RPMI8226 (cell line): ENCODE data around the gene GNA14.
"Not testable (repeated sequence)": the region's sequence is repeated elsewhere in the genome, so short reads cannot be mapped to it uniquely, and the experiment has no call there.

ENCODE experiments used
- DNase-seq: peaks from one replicate; pipeline ENCODE4 v3.0.0-alpha.2; 2015

GNA14 gene

DNA sequence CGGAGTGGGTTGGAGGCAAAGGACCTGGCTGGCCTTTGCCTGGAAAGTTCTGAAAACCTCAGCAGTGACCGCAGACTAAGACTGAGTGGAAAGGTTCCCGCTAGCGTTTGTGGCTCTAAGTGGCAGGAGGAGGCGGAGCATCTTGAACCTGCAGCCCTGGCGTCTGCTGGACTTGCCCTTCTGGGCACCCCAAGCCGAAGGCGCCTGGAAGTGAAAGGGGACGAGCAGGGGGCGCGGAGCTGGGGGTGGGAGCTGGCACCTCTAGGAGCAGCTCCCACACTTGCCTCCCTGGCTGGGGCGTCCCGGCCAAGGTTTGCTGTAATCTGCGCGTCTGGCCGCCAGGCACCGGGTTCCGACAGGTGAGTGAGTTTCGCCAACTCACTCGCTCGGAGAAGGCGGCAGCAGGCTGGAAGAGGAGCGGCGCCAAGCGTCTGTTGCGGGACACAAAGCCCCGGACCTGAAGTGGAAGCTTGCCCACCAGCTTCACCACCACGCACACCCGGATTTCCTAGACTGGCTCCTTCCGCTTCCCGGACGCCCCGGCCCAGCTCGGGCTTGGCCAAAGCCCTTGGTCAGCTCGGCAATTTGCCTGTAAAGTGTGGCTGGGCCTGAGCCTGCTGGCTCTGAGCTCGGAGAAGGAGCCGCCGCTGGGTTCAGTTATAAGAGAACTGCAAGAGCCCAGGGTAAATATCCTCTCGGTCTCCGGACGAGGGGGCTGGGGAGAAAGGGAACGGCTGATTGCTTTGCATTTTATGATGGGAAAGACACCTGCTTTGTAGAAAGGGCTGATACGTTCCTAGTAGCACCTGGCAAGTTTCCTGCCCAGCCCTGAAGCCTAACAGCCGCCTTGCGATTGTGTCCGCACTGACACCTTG, at the start of gene GNA14:
Gene GNA14, minus strand, starts transcription at position 89 of the 875 bp plus-strand sequence. CDS start 529 bp downstream, outside the sequence.
- no peak for DNase-seq

DNA sequence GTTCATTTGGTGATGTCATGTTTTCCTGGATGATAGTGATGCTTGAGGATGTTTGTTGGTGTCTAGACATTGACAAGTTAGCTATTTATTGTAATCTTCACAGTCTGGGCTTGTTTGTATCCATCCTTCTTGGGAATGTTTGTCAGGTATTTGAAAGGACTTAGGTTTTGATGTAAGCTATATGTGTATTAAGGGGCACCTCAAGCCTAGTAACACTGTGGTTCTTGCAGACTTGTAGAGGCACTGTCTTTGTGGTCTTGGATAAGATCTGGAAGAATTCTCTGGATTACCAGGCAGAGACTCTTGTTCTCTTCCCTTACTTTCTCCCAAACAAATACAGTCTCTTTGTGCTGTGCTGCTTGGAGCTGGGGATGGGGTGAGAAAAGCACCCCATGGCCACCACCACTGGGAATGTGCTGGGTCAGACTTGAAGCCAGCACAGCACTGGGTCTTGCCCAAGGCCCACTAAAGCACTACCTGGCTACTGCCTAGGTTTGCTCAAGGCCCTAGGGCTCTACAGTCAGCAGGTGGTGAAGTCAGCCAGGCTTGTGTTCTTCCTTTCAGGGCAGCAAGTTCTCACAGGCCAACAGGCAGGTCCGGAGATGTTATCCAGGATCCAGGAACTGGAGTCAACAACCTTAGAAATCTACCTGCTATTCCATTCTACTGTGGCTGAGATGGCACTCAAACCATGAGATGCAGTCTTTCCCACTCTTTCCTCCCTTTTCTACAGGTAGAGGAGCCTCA, 49.3 kb upstream of the GNA14 start:
- DNase-seq = no peak

DNA sequence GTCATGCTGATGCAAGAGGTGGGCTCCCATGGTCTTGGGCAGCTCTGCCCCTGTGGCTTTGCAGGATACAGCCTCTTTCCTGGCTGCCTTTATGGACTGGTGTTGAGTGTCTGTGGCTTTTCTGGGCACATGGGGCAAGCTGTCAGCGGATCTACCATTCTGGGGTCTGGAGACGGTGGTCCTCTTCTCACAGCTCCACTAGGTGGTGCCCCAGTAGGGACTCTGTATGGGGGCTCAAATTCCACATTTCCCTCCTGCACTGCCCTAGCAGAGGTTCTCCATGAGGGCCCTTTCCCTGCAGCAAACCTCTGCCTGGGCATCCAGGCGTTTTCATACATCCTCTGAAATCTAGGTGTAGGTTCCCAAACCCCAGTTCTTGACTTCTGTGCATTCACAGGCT, 42.6 kb upstream of the GNA14 start:
- not testable (repeated sequence) for DNase-seq

DNA sequence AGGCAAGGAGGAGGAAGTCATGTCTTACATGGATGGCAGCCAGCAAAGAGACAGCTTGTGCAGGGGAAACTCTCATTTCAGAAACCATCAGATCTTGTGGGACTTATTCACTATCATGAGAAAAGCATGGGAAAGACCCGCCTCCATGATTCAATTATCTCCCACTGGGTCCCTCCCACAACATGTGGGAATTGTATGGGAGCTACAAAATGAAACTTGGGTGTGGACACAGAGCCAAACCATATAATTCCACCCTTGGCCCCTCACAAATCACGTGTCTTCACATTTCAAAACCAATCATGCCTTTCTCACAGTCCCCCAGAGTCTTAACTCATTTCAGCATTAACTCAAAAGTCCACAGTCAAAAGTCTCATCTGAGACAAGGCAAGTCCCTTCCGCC, 42.0 kb upstream of the GNA14 start:
- not testable (repeated sequence) for DNase-seq

DNA sequence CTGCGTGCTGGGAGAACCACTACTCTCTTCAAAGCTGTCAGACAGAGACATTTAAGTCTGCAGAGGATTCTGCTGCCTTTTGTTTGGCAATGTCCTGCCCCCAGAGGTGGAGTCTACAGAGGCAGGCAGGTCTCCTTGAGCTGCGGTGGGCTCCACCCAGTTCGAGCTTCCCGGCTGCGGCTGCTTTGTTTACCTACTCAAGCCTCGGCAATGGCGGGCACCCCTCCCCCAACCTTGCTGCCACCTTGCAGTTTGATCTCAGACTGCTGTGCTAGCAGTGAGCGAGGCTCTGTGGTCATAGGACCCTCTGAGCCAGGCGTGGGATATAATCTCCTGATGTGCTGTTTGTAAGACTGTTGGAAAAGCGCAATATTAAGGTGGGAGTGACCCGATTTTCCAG, 39.6 kb upstream of the GNA14 start:
- not testable (repeated sequence) for DNase-seq

DNA sequence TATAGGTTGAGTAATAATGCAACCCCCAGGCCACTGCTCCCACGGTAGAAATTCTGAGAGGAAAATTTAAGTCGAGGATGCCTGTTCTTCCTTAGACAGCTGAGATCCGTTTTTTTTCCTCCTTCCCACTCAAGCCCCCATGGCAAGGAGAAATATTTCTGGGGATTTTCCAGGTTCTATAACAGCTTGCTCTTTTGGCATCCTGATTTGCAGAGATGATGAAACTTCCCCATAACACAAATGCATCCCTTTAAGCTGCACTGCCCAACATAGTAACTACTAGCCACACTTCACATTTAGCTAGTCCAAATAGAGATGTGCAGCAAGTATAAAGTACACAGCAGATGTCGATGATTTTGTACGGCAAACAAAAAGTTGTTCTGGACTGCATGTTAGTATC, 32.5 kb upstream of the GNA14 start:
- DNase-seq = no peak

DNA sequence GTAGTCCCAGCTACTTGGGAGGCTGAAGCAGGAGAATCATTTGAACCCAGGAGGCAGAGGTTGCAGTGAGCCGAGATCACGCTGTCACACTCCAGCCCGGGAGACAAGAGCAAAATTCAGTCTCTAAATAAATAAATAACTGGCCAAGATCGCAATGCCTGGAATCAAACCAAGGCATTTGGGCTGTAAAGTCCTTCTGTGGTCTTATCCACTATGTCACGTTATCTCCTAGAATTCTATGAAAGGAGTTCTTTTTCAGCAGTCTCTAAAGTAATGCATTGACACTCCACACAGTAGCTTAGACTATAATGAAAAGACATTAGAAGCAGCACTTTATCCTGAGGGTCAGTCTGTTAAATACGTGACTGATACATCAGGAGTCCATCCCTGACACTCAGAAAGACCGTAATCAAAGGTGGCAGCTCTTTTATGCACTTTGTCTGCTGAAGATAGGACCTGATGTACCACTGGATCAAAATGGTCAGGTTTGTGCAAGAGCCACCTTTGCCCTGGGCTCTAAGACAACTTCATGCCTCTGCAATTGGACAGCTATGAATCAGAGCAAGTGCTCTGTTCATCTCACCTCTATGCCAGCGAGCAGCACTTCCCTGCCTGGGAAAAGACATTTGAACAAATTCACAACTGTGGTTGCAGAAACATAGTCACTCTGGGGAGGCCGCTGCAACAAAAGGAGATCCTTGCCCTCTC, 31.7 kb upstream of the GNA14 start:
- DNase-seq = no peak

DNA sequence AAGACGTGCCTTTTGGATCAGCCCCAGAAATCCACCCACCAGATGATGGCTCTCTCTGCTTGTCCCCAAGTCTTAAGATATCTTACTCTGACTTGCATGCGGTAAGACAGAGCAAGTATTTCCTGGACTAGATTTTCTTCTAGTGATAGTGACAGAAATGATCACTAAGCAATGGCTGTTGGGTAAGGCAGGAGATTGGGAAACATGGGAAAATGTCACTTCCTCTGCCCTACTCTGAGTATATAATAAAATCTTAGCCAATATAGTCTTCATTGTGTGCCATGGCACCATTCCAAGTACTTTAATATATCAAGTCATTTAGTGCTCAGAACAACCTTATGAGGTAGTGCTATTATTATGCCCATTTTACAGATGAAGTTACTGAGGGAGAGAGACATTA, 31.0 kb upstream of the GNA14 start:
- no peak for DNase-seq

DNA sequence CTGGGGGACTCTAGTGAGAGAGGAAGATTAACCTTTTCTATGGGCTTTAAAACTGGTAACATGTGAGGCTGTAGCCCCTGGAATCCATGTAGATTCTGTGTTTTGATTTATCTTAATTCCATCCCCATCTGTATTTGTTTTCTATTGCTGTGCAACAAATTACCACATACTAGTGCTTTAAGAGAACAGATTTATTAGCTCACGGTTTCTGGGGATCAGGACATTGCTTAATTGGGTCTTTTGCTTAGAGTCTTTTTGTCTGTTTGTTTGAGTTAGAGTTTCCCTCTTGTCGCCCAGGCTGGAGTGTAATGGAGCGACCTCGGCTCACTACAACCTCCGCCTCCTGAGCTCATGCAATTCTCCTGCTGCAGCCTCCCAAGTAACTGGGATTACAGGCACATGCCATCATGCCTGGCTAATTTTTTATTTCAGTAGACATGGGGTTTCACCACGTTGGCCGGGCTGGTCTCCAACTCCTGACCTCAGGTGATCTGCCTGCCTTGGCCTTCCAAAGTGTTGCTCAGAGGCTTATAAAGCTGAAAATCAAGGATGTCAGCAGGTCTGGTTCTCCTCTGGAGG, 29.9 kb upstream of the GNA14 start:
- no peak for DNase-seq

DNA sequence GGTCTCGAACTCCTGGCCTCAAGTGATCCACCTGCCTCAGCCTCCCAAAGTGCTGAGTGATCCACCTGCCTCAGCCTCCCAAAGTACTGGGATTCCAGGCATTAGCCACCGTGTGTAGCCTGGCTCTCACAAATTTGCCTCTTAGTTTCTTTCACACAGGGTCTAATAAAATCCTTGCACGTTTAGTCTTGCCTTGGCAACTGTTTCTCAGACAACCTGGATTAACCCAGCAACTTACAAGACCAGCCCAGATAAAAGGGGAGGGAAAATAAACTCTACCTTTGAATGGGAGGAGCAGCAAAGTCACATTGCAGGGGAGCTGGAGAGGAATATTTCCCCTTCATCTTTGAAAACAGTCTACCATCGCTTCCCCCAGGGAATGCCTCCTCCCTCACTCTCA, 29.3 kb upstream of the GNA14 start:
- DNase-seq = no peak

DNA sequence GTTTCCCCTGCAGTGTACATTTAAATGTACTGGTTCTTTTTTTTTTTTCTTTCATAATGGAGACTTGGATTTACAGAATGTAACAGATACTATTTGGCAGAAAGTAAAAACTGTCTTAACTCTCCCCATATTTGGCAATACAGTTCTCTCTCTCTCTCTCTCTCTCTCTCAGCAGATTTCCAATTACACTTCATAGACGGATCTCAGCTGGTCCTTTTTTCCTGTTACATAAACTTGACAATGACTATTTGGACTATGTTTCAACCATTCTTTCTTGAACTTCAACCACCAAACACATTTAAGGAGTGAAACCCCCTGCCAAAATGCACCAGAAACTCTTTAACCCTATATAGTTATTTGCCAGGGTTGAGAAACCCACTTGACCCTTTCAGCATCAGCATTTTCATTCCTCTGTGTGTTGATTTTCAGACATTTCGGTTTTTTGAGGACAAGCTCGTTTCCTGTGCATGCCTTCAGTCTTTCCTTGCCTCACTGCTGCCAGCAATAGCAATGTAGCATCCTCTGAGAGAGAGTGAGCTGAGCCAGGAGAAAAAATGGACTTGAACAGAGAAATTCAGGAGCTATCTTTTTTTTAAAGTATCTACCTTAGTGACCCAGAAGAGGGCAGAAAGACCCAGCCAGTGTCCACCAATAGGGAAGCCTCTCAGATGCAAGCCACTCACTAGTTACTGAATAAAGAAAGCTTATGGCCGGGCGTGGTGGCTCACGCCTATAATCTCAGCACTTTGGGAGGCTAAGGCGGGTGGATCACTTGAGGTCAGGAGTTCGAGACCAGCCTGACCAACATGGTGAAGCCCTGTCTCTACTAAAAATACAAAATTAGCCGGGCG, 26.0 kb upstream of the GNA14 start:
- DNase-seq = no peak

DNA sequence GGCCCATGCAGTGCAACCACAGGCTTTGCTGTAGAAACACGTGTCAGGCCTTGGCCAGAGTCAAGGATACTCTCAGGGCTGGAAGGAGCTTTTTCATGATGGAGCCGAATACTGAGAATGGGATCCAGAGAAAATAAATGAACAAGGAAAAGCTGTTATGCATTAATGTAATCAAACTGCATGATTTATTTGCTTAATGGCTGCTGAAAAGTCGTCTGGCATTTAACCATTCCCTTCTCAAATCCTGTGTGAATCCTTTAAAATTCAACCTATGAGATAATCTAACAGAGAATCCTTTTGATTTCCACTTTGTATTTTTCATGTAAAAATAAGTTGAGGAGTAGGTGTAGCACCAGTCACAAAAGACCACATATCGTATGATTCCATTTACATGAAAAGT, 24.1 kb upstream of the GNA14 start:
- no peak for DNase-seq

DNA sequence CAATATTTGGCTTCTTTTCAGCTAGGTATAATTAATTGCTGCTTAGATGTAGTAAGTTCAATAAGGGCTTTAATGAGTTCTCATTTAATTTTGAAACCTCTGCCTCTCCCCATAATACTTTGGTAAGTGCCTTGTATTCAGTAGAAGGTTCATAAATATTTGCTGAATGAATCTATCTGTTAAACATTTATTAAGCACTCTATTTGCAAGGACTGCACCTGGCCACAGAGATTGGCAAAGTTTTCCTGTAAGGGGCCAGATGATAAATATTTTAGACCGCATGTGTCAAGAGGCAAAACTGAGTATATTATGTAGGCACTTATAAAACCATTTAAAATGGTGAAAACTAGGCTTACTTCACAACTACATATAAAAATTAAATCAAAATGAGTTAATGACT, 19.0 kb upstream of the GNA14 start:
- no peak for DNase-seq

DNA sequence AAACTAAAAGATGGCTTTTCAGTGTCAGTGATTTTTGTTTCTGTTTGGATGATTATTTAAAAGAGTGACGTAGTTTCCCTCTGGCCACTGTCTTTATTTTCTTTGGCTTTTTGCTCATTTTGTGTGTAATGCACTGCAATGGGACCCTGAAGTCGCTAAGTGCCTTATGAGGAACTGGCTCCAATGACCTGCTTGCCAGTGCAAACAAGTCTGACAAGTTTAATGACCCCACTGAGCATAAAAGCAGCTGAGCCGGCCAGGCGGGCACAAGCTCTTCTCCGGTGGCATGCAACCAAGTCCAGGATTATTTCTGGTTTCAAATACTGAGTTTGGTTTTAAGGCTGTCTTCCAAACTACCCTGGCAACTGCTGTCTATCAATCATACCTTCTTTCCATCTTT, 15.6 kb upstream of the GNA14 start:
- no peak for DNase-seq

DNA sequence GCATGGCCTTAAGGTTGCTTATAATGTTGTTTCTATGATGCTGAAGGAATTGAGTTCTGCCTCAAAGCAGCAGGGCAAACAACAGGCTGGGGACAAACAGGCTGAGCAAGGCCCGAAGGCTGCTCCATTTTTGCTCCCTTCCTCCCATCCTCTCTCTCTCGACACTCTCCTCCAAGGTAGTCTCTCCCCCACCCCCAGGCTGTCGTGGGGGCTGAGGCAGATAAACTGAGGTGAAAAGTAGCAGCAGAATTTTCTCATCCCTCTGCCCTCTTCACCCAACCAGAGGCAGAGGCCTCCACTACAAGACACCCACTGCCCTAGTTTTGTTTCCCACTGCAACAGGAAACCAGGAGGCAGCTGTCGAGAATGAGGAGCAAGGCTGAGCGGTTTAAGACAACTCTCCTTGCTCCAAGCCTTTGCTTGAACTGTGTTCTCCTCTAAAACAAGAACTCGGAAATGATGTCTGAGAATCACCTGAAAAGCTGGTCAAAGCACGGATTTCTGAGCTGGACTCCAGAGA, 13.5 kb upstream of the GNA14 start:
- no peak for DNase-seq

DNA sequence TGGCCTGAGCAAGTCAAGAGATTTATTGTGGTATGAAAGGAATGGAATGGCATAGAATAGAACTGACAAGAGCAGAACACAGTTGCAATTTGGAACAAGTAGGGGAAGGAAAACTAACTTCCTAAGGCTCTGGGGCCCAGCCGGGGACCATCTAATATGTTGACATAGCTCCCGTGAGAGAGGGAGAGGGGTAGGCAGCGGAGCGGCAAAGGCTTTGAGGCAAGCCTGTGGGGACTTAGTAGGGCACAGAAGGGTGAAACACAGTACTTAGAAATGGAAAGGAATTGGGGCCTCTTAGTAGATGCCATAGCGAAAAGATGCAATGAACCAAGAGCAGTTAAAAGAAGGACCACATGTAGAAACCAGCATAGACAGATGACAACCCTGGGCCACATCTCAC, 11.8 kb upstream of the GNA14 start:
- no peak for DNase-seq

DNA sequence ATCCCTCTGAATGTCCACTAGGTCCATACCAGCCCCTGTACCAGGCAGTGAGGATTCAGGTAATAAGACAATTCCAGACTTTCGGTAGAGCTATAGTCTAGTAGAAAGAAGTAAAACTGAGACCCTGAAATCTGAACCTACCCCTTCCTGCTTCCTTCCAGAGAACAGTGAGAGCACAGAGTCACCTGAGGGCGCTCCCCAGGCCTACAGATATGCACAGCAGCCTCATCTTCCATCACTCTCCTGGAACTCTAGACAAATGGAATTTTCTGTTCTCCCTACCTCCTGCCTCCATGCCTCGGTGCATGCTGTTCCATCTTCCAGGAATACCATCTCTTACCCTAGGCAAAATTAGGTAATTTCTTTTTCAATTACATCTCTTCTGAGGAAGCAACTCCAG, 3.1 kb upstream of the GNA14 start:
- no peak for DNase-seq

DNA sequence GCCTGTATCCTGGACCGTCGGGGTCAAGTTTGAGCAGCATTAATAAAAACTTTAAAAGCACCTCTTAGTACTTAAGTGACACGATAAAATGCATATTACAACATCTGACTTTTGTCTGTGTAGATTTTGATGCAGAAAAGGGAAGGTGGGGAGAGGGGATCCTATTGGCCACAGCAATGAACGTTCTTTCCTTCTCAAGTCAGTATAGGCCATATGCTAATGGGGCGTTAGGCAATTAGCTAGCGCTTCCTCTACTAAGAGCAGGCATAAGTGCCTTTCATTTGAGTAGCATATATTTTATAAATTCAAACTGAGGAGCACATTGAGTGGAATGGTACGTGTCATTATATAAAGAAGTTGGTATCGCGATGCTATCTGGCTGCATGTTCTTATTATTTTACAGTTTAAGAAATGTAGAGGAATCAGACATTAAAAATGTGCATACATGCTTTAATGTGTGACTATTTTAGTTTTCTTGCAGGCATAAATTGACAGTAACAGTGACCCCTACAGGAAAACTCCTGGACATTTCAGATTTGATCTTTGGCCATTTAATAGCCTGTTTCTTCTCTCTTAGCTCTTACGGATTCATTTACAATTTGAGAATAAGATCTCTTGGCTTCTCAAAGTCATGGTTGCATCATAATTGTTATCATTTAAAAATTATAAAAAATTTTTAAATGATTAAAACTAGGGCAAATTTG, 1.1 kb upstream of the GNA14 start:
- no peak for DNase-seq

DNA sequence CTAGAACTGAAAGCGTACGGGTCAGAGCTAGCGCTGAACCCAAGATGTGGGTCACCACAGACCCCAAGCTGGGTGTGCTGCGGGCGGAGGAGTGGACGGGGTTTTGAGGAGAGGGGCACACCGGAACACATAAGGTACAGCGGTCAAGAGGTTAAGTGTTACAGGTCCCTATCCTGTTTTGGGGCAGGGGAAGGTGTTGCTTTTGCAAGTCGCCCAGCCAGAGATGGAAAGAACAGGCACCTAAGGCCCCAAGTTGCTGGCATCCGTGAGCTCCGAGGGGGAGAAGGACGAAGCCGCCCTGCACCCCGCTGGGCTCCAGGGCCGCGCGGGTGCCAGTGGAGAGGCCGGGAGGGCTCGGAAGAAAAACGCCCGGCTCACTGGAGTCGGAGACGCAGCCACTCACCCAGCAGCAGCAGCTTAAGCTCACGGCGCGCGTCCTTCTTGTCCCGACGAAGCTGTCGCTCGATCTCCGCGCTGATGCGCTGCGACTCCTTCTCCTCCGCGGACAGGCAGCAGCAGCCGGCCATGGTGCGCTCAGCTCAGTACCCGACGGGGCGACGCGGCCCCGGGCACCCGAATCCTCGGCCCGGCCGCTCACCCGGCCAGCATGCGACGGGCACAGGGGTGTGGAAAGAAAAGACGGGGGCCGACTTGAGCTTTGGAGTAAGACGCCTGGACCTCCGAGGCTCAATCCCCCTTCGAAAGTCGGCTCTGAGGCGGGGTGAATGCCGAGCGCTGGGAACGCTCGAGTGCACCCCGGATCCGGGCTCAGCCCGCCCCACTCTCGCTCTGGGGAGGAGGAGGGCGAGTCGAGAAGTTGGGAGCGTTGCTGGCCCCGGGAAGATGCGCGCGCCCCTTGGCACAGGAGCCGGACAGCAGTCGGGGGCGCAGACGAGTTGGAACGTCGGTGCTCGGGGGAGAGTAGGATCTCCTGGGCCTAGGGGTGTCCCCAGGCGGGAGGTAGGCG, 572 bp downstream of the GNA14 start:
- DNase-seq = no peak

DNA sequence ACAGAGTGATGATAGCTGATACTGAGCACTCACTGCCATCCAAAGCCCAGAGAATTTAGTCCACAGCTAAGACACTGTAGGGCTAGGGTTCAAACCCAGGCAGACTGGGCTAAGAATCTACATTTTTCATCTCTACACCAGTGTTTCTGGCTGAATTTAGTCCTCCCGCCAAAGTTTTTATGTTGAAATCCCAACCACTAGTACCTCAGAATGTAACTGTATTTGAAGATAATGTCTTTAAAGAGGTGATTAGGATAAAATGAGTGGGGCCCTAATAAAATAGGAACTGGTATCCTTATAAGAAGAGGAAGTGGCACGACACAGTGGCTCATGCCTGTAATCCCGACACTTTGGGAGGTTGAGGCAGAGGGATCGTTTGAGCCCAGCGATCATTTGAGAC, 4.3 kb downstream of the GNA14 start:
- no peak for DNase-seq
